ENCODE results near the gene HPCA.

HPCA gene

DNA sequence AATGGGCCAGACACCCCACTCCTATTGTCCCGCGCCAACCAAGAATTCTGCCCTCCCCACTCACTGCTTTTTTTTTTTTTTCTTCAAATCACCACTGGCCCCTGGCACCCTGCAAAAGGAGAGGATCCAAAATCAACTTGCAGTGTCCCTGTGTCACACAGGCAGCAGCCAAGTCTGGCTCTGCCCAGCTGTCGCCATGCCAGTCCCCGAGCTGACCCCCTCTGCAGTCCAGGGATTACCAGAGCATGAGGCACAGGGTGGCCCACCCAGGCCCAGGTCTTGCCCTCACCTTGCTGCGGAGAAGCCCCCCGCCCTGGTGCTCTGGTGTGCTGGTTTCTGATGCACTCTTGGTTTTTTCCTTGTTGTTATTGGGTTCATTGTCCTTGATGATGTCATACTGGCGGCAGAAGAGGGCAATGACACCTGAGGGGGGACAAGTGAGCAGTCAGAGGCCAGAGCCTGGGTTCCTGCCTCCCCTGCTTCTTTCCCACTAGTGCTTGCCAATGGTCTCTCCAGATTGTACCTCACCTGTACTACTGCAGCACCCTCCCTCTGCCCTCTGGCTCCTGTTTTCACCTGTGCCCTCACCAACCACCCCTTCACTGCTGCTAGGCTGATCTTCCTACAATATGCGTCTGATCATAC, 21.8 kb upstream of the HPCA start:
- H3K4me1 ChIP-seq = peaks cover 0 to 63% (median 39%) of the 10 kb centered on the region in 4 donors
- no peak overlapping the region for H3K4me3 ChIP-seq
- H3K27ac ChIP-seq = peak overlapping the region; percentile 19 to 63
- TF ChIP-seq, protein P1, sequence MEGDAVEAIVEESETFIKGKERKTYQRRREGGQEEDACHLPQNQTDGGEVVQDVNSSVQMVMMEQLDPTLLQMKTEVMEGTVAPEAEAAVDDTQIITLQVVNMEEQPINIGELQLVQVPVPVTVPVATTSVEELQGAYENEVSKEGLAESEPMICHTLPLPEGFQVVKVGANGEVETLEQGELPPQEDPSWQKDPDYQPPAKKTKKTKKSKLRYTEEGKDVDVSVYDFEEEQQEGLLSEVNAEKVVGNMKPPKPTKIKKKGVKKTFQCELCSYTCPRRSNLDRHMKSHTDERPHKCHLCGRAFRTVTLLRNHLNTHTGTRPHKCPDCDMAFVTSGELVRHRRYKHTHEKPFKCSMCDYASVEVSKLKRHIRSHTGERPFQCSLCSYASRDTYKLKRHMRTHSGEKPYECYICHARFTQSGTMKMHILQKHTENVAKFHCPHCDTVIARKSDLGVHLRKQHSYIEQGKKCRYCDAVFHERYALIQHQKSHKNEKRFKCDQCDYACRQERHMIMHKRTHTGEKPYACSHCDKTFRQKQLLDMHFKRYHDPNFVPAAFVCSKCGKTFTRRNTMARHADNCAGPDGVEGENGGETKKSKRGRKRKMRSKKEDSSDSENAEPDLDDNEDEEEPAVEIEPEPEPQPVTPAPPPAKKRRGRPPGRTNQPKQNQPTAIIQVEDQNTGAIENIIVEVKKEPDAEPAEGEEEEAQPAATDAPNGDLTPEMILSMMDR (IDR thresholded peaks at IDR 0.05) = no peak
- DNase-seq = peak in 1 of 2 donors; percentile 77
- H3K36me3 ChIP-seq = peaks cover 0 to 6% (median 0%) of the 10 kb centered on the region in 3 donors
- H3K9me3 ChIP-seq = no peaks in the 10 kb centered on the region
- intact Hi-C loops (cut with DNase I; ENCODE audit: low total_unique reads) = no loop called here
- no peaks in the 10 kb centered on the region for H3K27me3 ChIP-seq

DNA sequence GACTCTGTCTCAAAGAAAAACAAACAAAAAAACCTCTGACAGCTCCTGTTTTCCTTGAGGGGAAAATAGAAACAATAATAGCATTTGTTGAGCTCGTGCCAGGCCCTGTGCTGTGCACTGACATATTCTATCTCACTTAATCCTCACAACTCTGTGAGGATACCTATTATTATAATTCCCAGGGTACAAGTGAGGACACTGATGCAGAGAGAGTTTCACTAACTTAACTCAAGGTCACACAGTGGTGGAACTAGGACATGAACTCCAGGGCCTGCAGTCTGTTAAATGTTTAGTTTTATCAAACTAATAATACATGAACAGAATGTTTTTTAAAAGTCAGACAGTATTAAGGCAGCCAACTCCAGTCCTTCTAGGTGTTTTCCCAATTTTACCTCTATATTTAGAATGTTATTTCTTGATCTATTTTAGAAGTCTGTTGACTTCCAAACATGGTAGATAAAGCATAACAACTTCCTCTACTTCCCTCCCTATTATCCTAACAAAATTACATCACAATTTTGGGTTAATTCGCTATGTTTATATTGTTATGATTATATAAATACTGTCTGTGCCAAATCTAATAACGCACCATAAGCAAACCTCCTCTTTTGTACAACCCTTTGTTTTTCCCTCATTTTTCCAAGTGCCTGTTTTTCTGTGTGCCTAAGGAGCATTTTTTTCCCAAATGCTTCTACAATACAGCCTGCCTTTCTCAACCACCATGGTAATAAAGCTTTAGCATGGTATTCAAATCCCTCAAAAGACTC, 20.5 kb upstream of the HPCA start:
- H3K27me3 ChIP-seq = no peaks in the 10 kb centered on the region
- no peak for DNase-seq
- H3K4me3 ChIP-seq = no peak overlapping the region
- peaks cover 0 to 6% (median 0%) of the 10 kb centered on the region in 3 donors for H3K36me3 ChIP-seq
- TF ChIP-seq, protein P1 (IDR thresholded peaks at IDR 0.05) = no peak
- peak overlapping the region; percentile 19 to 63 for H3K27ac ChIP-seq
- H3K4me1 ChIP-seq = peaks cover 0 to 68% (median 47%) of the 10 kb centered on the region in 4 donors
- intact Hi-C loops (cut with DNase I; ENCODE audit: low total_unique reads) = no loop called here
- H3K9me3 ChIP-seq = no peaks in the 10 kb centered on the region

GRCh38 chr1:32867151-32867550, 19.1 kb upstream of the HPCA start:
- DNase-seq = no peak
- TF ChIP-seq, protein P1 (IDR thresholded peaks at IDR 0.05) = no peak
- H3K4me1 ChIP-seq = peaks cover 0 to 66% (median 49%) of the 10 kb centered on the region in 4 donors
- H3K9me3 ChIP-seq = no peaks in the 10 kb centered on the region
- intact Hi-C loops (cut with DNase I; ENCODE audit: low total_unique reads) = no loop called here
- no peaks in the 10 kb centered on the region for H3K27me3 ChIP-seq
- H3K27ac ChIP-seq = no peak overlapping the region
- no peak overlapping the region for H3K4me3 ChIP-seq
- peaks cover 0 to 6% (median 0%) of the 10 kb centered on the region in 3 donors for H3K36me3 ChIP-seq

- TF ChIP-seq, protein P1 (IDR thresholded peaks at IDR 0.05) = no peak
- Histone ChIP-seq H3K4me3 (no peak overlapping the region), H3K36me3 (peaks cover 0 to 3% (median 0%) of the 10 kb centered on the region in 3 donors), H3K27ac (no peak overlapping the region), H3K9me3 (no peaks in the 10 kb centered on the region), H3K27me3 (no peaks in the 10 kb centered on the region), H3K4me1 (peaks cover 0 to 66% (median 51%) of the 10 kb centered on the region in 4 donors)
- no peak for DNase-seq
- intact Hi-C loops (cut with DNase I; ENCODE audit: low total_unique reads) = no loop called here
These were observed 18.6 kb upstream of the HPCA start for GRCh38 chr1:32867671-32868070.

DNA sequence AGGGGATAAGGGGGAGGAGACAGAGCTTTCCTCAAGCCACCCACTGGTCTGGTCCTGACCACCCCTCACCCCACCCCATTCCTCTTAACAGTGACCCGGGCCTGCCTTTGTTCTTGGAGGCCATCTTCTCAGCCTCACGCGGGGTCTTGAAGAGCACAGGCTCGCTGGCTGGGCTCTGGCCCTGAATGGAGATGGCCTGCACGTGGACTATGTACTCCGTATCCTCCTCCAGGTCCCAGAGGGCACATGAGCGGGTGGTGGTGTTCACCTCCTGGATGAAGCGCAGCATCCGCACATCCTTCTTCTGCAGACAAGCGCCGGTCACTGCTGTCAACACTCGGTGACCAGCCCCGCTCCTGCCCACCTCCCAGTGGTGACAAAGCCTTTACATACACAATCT, 18.2 kb upstream of the HPCA start:
- H3K27me3 ChIP-seq = no peaks in the 10 kb centered on the region
- H3K4me1 ChIP-seq = peaks cover 0 to 63% (median 52%) of the 10 kb centered on the region in 4 donors
- no peaks in the 10 kb centered on the region for H3K36me3 ChIP-seq
- H3K9me3 ChIP-seq = no peaks in the 10 kb centered on the region
- H3K27ac ChIP-seq = no peak overlapping the region
- intact Hi-C loops (cut with DNase I; ENCODE audit: low total_unique reads) = no loop called here
- no peak overlapping the region for H3K4me3 ChIP-seq
- TF ChIP-seq, protein P1 (IDR thresholded peaks at IDR 0.05) = no peak
- no peak for DNase-seq
